Right lobe of liver (tissue), 6 donors: Measurements from ENCODE around the gene ULK4. TPM values are rescaled to one million over a fixed set of nuclear protein-coding genes. Genes with fewer than 3 reads are reported as not detected.
"Not testable (repeated sequence)": the region's sequence is repeated elsewhere in the genome, so short reads cannot be mapped to it uniquely, and the experiment has no call there.

Experiments used
- ATAC-seq, 4 donors: fragments of 200-7000 bp; cut with Tn5 transposase; one replicate each; pipeline ENCODE4 v1.9.1; 2020; ENCODE audit warnings: mild to moderate bottlenecking in 4 of 4, moderate library complexity in 4 of 4
- DNase-seq, 3 donors: peaks; one replicate each; pipeline ENCODE4 v3.0.0-alpha.2; 2020
- H3K27ac ChIP-seq, 3 donors: fragments of 200-600 bp; one replicate each; pipeline ENCODE4 v1.8.0; 2022
- H3K27me3 ChIP-seq, 2 donors: fragments of 200-600 bp; one replicate each; pipeline ENCODE4 v1.8.0; 2022
- H3K36me3 ChIP-seq, 4 donors: fragments of 200-600 bp; sonication (generic) in 1 of 4; one replicate each; pipeline versions ENCODE4 v1.5.1 to v1.8.0; 2017 to 2022; ENCODE audit warnings: control low read depth in 1 of 4
- H3K4me1 ChIP-seq, 4 donors: fragments of 200-600 bp; sonication (generic) in 1 of 4; one replicate each; pipeline versions ENCODE4 v1.5.1 to v1.8.0; 2017 to 2022; ENCODE audit warnings: control low read depth in 1 of 4
- H3K4me3 ChIP-seq, 3 donors: fragments of 200-600 bp; one replicate each; pipeline ENCODE4 v1.8.0; 2022
- H3K9me3 ChIP-seq, 4 donors: fragments of 200-600 bp; sonication (generic) in 1 of 4; one replicate each; pipeline versions ENCODE4 v1.5.1 to v1.8.0; 2017 to 2022; ENCODE audit warnings: control low read depth in 1 of 4
- CTCF ChIP-seq, 4 donors: fragments of 200-600 bp in 3 of 4; fragments of 450-650 bp in 1 of 4; IDR thresholded peaks; one replicate each; pipeline versions ENCODE4 v1.5.1 to v1.8.0; 2016 to 2022; ENCODE audit warnings: antibody characterized with exemption in 4 of 4, mild to moderate bottlenecking in 2 of 4
- POLR2A ChIP-seq: fragments of 450-650 bp; IDR thresholded peaks from one replicate; pipeline ENCODE4 v1.6.1; 2017; ENCODE audit warnings: antibody characterized with exemption, mild to moderate bottlenecking
- WGBS: methylation state at CpG from one replicate; pipeline ENCODE4 v1.1.6; 2018; ENCODE audit warnings: low coverage, low lambda C conversion rate; ENCODE audit not compliant: insufficient coverage; ENCODE audit errors: missing lambda C conversion rate; 5-methylcytosine and 5-hydroxymethylcytosine counted together
- intact Hi-C, 2 donors: fragments of 100-400 bp; cut with DNase I; formaldehyde crosslinking; loops; one replicate each; pipeline versions ENCODE4 v1.11.2 to v1.14.1; 2022
- total RNA-seq, 6 experiments: library from RNA; depleted of rRNA in 2 of 6; stranded (reverse); fragments of >200 nt in 2 of 6; fragmentation: NEBNext Ultra II Directional in 3 of 6; extraction: Animal tissue kit (Norgen Biotek cat#: 25700) in 3 of 6; gene quantifications; one replicate each; pipeline versions ENCODE4 v1.1.0 to v1.2.4, GENCODE V29; 2016 to 2023
- donor health status: DM: no; HTN: yes; CAD: no.
- donor health status: DM: no; HTN: no; CAD: no.
- donor health status: DM: no; HTN: no; CAD: no.
- donor health status: DM: no; HTN: yes; CAD: no.
- donor health status: DM: no; HTN: yes; CAD: no.

The ULK4 gene
- total RNA-seq, 6 experiments from 2014 or later = 2.8 to 5.6 (median 4.9) TPM

- no peak for TF ChIP-seq POLR2A
- no peak for TF ChIP-seq CTCF (IDR thresholded peaks at IDR 0.05)
- Histone ChIP-seq H3K27ac (no peak overlapping the region), H3K27me3 (no peaks in the 10 kb centered on the region), H3K4me1 (no peaks in the 10 kb centered on the region), H3K36me3 (no peaks in the 10 kb centered on the region), H3K9me3 (no peaks in the 10 kb centered on the region), H3K4me3 (no peak overlapping the region)
- intact Hi-C loops = no loop called here
- no peak for ATAC-seq
- DNase-seq = no peak
- whole genome bisulfite sequencing = 64% methylated on average over 1 of the region's 1 CpG
These were observed 23.1 kb upstream of the ULK4 start for GRCh38 chr3:41985018-41985417.

GRCh38 chr3:41983091-41983490 is 21.2 kb upstream of the ULK4 start:
- H3K27ac ChIP-seq, H3K4me3 ChIP-seq, DNase-seq, H3K4me1 ChIP-seq, H3K9me3 ChIP-seq, H3K36me3 ChIP-seq, intact Hi-C loops, ATAC-seq, H3K27me3 ChIP-seq: not testable (repeated sequence)
- WGBS = 81% methylated on average over 3 of the region's 32 CpGs

- WGBS = 59% methylated on average over 5 of the region's 5 CpGs
These were observed 15.5 kb upstream of the ULK4 start for GRCh38 chr3:41977401-41977800.

GRCh38 chr3:41975416-41976103 is 13.7 kb upstream of the ULK4 start:
- WGBS = 65% methylated on average over 6 of the region's 6 CpGs
- intact Hi-C loops = no loop called here
- Histone ChIP-seq H3K4me1 (no peaks in the 10 kb centered on the region), H3K27ac (no peak overlapping the region), H3K36me3 (no peaks in the 10 kb centered on the region), H3K9me3 (no peaks in the 10 kb centered on the region), H3K4me3 (no peak overlapping the region), H3K27me3 (no peaks in the 10 kb centered on the region)
- no peak for ATAC-seq
- DNase-seq = no peak
- TF ChIP-seq POLR2A (no peak), CTCF (IDR thresholded peaks at IDR 0.05) (no peak)

More at GRCh38 chr3:41977401-41977800, 15.5 kb upstream of the ULK4 start:
- intact Hi-C loops, H3K4me3 ChIP-seq, H3K9me3 ChIP-seq, ATAC-seq, H3K36me3 ChIP-seq, DNase-seq, H3K27me3 ChIP-seq, H3K27ac ChIP-seq, H3K4me1 ChIP-seq: not testable (repeated sequence)

- ATAC-seq (no peak), DNase-seq (no peak)
- Histone ChIP-seq H3K9me3 (no peaks in the 10 kb centered on the region), H3K4me1 (no peaks in the 10 kb centered on the region), H3K27me3 (no peaks in the 10 kb centered on the region), H3K4me3 (no peak overlapping the region), H3K36me3 (no peaks in the 10 kb centered on the region), H3K27ac (no peak overlapping the region)
- WGBS = 83% methylated on average over 2 of the region's 2 CpGs
- intact Hi-C loops = no loop called here
- TF ChIP-seq CTCF (IDR thresholded peaks at IDR 0.05) (no peak), POLR2A (no peak)
These were observed 12.3 kb upstream of the ULK4 start for GRCh38 chr3:41974223-41974622.
